PC-3 (cell line): ENCODE results near the gene BSCL2.

Experiments used
- EZH2 ChIP-seq: fragments of 300-600 bp; sonication (generic); IDR thresholded peaks from one replicate; pipeline ENCODE4 v1.6.1; 2017; ENCODE audit warnings: antibody characterized with exemption, mild to moderate bottlenecking, low read length; ENCODE audit not compliant: unreplicated experiment
- EZH2phosphoT487 ChIP-seq: fragments of 300-600 bp; sonication (generic); IDR thresholded peaks from 2 replicates; pipeline ENCODE4 v1.6.1; 2018; ENCODE audit warnings: mild to moderate bottlenecking, antibody characterized with exemption, low read length, borderline replicate concordance
- TF ChIP-seq, protein P1 (sequence below): fragments of 300-600 bp; sonication (generic); conservative IDR thresholded peaks from 2 replicates; pipeline ENCODE4 v1.5.1; 2017; ENCODE audit warnings: antibody characterized with exemption, low read depth, mild to moderate bottlenecking, low read length

DNA sequence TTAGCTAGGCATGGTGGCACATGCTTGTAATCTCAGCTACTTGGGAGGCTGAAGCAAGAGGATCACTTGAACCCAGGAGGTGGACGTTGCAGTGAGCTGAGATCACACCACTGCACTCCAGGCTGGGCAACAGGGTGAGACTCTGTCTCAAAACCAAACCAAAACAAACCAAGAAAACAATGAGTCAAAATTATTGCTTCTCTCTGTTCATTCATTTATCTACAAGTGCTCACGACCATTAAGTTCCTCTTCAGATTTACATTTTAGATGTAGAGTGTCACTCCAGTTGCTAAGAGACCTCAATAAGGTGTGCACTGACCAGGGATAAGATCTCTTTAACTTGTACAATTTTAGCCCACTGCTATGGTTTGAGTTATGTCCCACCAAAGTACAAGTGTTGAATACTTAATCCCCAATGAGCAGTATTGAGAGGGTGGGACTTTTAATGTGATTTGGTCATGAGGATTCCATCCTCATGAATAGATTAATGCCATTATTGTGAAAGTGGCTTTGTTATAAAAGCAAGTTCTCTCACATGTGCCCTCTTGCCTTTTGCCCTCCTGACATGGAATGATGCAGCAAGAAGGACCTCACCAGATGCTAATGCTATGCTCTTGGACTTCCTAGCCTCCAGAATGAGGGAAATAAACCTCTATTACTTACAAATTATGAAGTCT, 12.2 kb upstream of the BSCL2 start:
- TF ChIP-seq, protein P1, sequence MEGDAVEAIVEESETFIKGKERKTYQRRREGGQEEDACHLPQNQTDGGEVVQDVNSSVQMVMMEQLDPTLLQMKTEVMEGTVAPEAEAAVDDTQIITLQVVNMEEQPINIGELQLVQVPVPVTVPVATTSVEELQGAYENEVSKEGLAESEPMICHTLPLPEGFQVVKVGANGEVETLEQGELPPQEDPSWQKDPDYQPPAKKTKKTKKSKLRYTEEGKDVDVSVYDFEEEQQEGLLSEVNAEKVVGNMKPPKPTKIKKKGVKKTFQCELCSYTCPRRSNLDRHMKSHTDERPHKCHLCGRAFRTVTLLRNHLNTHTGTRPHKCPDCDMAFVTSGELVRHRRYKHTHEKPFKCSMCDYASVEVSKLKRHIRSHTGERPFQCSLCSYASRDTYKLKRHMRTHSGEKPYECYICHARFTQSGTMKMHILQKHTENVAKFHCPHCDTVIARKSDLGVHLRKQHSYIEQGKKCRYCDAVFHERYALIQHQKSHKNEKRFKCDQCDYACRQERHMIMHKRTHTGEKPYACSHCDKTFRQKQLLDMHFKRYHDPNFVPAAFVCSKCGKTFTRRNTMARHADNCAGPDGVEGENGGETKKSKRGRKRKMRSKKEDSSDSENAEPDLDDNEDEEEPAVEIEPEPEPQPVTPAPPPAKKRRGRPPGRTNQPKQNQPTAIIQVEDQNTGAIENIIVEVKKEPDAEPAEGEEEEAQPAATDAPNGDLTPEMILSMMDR, result no peak
- TF ChIP-seq EZH2phosphoT487 (no peak), EZH2 (no peak)
